Loucy (cell line): ENCODE measurements around the gene QRFP.

Experiments
- CTCF ChIP-seq: fragments of 200-600 bp; sonication (generic); conservative IDR thresholded peaks from 2 replicates; pipeline ENCODE4 v1.5.1; 2014; ENCODE audit warnings: mild to moderate bottlenecking, antibody characterized with exemption, low read length
- EZH2phosphoT487 ChIP-seq: fragments of 200-600 bp; IDR thresholded peaks from 2 replicates; pipeline ENCODE4 v1.6.1; 2018; ENCODE audit warnings: antibody characterized with exemption, mild to moderate bottlenecking, moderate library complexity, borderline replicate concordance

- TF ChIP-seq CTCF (no peak), EZH2phosphoT487 (no peak)
Measured at GRCh38 chr9:130885484-130886375, 10.9 kb downstream of the QRFP start.
